HFFc6 (cell line): ENCODE results near the gene EIF4A3. TPM values are rescaled to one million over a fixed set of nuclear protein-coding genes. Genes with fewer than 3 reads are reported as not detected.

Experiments
- DNase-seq: peaks from one replicate; pipeline ENCODE4 v3.0.0-alpha.2; 2018
- H3K27ac Mint-ChIP-seq: 2 replicates; pipeline ENCODE4 v1.8.0; 2020; ENCODE audit warnings: mild to moderate bottlenecking, mixed read lengths
- H3K27me3 Mint-ChIP-seq: 2 replicates; pipeline ENCODE4 v1.8.0; 2021; ENCODE audit warnings: mild to moderate bottlenecking, moderate library complexity, mixed read lengths; ENCODE audit not compliant: insufficient read depth
- H3K36me3 Mint-ChIP-seq: 2 replicates; pipeline ENCODE4 v1.8.0; 2021; ENCODE audit warnings: low read depth, mixed read lengths
- H3K4me1 Mint-ChIP-seq: 2 replicates; pipeline ENCODE4 v1.8.0; 2020; ENCODE audit warnings: low read depth, mixed read lengths
- H3K4me3 Mint-ChIP-seq: 2 replicates; pipeline ENCODE4 v1.8.0; 2020; ENCODE audit warnings: mild to moderate bottlenecking, moderate library complexity, mixed read lengths
- H3K9me3 Mint-ChIP-seq: 2 replicates; pipeline ENCODE4 v1.8.0; 2020; ENCODE audit warnings: mild to moderate bottlenecking, mixed read lengths
- total RNA-seq, 6 experiments: library from RNA; stranded (reverse); fragmentation: NEBNext Ultra II Directional; extraction: Animal tissue kit (Norgen Biotek cat#: 25700); gene quantifications; 2 replicates in 1 of 6; 3 replicates in 5 of 6; pipeline ENCODE4 v1.2.3, GENCODE V29; 2021
- TF ChIP-seq, protein P1 (sequence below): fragments of 200-600 bp; sonication (generic); IDR thresholded peaks from 2 replicates; pipeline ENCODE4 v1.5.0; 2021; ENCODE audit warnings: antibody characterized with exemption, mild to moderate bottlenecking

The EIF4A3 gene
- total RNA-seq, 6 experiments from 2014 or later, result 80.8 to 99.8 (median 88.4) TPM

DNA sequence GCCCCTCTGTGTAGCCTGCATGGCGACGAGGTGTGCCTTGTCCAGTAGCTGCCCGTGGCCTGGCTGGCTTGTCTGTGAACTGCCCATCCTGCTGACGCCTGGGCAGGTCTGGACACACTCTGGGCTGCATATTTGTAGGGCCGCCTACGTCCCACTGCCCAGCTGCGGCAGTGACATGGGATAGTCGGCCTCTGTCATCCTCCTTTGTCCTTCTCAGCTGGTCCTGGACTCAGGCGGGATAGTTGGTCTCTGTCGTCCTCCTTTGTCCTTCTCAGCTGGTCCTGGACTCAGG, 37.4 kb upstream of the EIF4A3 start:
- Mint-ChIP-seq H3K4me3 (no peak overlapping the region), H3K4me1 (peaks cover 7% of the 10 kb centered on the region; the same call in 1 of the 2 replicates), H3K27me3 (peaks cover 21% of the 10 kb centered on the region), H3K27ac (no peak overlapping the region), H3K36me3 (no peaks in the 10 kb centered on the region), H3K9me3 (no peaks in the 10 kb centered on the region)
- TF ChIP-seq, protein P1, sequence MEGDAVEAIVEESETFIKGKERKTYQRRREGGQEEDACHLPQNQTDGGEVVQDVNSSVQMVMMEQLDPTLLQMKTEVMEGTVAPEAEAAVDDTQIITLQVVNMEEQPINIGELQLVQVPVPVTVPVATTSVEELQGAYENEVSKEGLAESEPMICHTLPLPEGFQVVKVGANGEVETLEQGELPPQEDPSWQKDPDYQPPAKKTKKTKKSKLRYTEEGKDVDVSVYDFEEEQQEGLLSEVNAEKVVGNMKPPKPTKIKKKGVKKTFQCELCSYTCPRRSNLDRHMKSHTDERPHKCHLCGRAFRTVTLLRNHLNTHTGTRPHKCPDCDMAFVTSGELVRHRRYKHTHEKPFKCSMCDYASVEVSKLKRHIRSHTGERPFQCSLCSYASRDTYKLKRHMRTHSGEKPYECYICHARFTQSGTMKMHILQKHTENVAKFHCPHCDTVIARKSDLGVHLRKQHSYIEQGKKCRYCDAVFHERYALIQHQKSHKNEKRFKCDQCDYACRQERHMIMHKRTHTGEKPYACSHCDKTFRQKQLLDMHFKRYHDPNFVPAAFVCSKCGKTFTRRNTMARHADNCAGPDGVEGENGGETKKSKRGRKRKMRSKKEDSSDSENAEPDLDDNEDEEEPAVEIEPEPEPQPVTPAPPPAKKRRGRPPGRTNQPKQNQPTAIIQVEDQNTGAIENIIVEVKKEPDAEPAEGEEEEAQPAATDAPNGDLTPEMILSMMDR, result no peak
- DNase-seq, result no peak

DNA sequence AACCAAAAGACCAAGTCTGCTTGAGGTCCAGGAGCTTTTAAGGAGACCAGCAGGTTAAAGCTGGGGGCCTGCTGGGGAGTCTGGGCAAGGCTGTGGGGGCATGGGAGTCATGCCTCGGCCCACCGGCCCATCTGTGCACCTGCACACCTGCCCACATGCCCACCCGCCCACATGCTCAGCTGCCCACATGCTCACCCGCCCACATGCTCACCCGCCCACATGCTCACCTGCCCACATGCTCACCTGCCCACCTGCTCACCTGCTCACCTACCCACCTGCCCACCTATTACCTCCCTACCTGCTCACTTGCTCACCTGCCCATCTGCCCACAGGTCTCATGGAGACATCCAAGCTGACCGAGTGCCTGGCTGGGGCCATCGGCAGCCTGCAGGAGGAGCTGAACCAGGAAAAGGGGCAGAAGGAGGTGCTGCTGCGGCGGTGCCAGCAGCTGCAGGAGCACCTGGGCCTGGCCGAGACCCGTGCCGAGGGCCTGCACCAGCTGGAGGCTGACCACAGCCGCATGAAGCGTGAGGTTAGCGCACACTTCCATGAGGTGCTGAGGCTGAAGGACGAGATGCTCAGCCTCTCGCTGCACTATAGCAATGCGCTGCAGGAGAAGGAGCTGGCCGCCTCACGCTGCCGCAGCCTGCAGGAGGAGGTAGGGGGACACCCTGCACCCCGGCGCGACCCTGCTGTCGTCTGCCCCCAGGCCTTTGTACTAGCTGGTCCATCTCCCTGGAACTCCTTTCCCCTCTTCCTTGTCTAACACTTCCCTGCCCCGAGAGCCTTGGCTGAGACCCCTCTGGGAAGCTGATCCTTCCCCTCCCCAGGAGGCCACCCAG, 36.9 kb upstream of the EIF4A3 start:
- H3K4me1 Mint-ChIP-seq, result peaks cover 7% of the 10 kb centered on the region; the same call in 1 of the 2 replicates
- no peaks in the 10 kb centered on the region for H3K36me3 Mint-ChIP-seq
- no peak for DNase-seq
- no peaks in the 10 kb centered on the region for H3K9me3 Mint-ChIP-seq
- no peak overlapping the region for H3K27ac Mint-ChIP-seq
- TF ChIP-seq, protein P1, result no peak
- no peak overlapping the region for H3K4me3 Mint-ChIP-seq
- peaks cover 21% of the 10 kb centered on the region for H3K27me3 Mint-ChIP-seq

DNA sequence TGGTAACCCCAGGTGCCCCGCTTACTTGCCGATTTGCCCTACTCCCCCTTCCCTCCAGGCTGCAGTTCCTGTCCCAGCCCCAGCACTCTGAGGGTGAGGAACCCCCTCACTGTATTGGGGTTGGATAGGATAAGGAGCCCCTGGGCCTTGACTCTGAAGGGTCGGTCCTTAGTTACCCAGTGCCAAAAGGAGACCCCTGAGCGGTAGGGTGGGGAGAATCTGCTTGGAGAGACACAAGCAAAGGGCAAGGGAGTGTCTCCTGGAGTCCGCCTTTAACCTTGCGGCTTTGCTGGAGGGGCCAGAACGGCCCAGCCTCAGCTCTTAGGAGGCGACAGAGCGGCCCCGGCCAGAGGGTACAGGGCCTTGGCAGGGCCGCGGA, 35.9 kb upstream of the EIF4A3 start:
- Mint-ChIP-seq H3K4me1 (peaks cover 7% of the 10 kb centered on the region; the same call in 1 of the 2 replicates), H3K27me3 (peaks cover 22% of the 10 kb centered on the region), H3K4me3 (no peak overlapping the region), H3K27ac (no peak overlapping the region), H3K36me3 (no peaks in the 10 kb centered on the region), H3K9me3 (no peaks in the 10 kb centered on the region)
- DNase-seq, result no peak
- TF ChIP-seq, protein P1, result no peak

GRCh38 chr17:80182118-80182844, 35.4 kb upstream of the EIF4A3 start:
- DNase-seq, result no peak
- TF ChIP-seq, protein P1, result no peak
- H3K4me3 Mint-ChIP-seq, result no peak overlapping the region
- H3K9me3 Mint-ChIP-seq, result no peaks in the 10 kb centered on the region
- H3K4me1 Mint-ChIP-seq, result peaks cover 4% of the 10 kb centered on the region; the same call in 1 of the 2 replicates
- H3K36me3 Mint-ChIP-seq, result no peaks in the 10 kb centered on the region
- H3K27ac Mint-ChIP-seq, result no peak overlapping the region
- H3K27me3 Mint-ChIP-seq, result peaks cover 21% of the 10 kb centered on the region

DNA sequence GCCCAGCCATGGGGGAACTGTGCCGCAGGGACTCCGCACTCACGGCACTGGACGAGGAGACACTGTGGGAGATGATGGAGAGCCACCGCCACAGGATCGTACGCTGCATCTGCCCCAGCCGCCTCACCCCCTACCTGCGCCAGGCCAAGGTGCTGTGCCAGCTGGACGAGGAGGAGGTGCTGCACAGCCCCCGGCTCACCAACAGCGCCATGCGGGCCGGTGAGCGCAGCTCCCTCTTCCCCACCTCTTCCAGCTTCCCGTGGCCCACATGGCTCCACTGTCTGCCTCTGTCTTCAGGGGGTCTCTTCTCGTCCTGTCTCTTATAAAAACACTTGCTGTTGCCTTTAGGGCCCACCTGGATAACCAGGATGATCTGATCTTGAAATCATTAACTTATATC, 34.5 kb upstream of the EIF4A3 start:
- DNase-seq, result no peak
- TF ChIP-seq, protein P1, result no peak
- Mint-ChIP-seq H3K9me3 (no peaks in the 10 kb centered on the region), H3K4me3 (no peak overlapping the region), H3K27me3 (peaks cover 21% of the 10 kb centered on the region), H3K4me1 (no peaks in the 10 kb centered on the region), H3K27ac (no peak overlapping the region), H3K36me3 (no peaks in the 10 kb centered on the region)
